ENCODE data around the gene DPP6. TPM values are rescaled to one million over a fixed set of nuclear protein-coding genes. Genes with fewer than 3 reads are reported as not detected.

DPP6 gene
- total RNA-seq, 1 experiment from 2014 or later: not detected

- H3K4me2 ChIP-seq: no peak overlapping the region
- H3K4me3 ChIP-seq: no peak overlapping the region
- H3K4me1 ChIP-seq (replicated peaks; ENCODE audit: insufficient read depth): no peaks in the 10 kb centered on the region
- no peak for DNase-seq
- no peaks in the 10 kb centered on the region for H3K9me2 ChIP-seq (ENCODE audit: insufficient read depth)
- TF ChIP-seq CTCF (conservative IDR thresholded peaks at IDR 0.05) (no peak), EZH2 (IDR thresholded peaks at IDR 0.05; ENCODE audit: low read depth) (no peak)
- no peaks in the 10 kb centered on the region for H3K79me2 ChIP-seq (ENCODE audit: low read depth)
- H3K9me3 ChIP-seq (ENCODE audit: insufficient read depth, low read depth): no peaks in the 10 kb centered on the region
- H3K27me3 ChIP-seq (ENCODE audit: insufficient read depth, low read depth): peaks cover 91% of the 10 kb centered on the region
- no peak overlapping the region for H2AFZ ChIP-seq
- CTCF ChIA-PET: no interaction called here
- no peaks in the 10 kb centered on the region for H3F3A ChIP-seq (ENCODE audit: insufficient read depth, low read depth)
- POLR2A ChIA-PET (ENCODE audit: unreplicated experiment): no interaction called here
- no peaks in the 10 kb centered on the region for H4K20me1 ChIP-seq (ENCODE audit: insufficient read depth)
- H3K27ac ChIP-seq: no peak overlapping the region
- no TSS peak for BruUV-seq (replicated peaks)
- intact Hi-C loops (cut with micrococcal nuclease; ENCODE audit: unreplicated experiment): no loop called here
- no peaks in the 10 kb centered on the region for H3K36me3 ChIP-seq (ENCODE audit: low read depth)
Observed at GRCh38 chr7:154338701-154339506, 286.7 kb downstream of the DPP6 start.

- TF ChIP-seq EZH2 (IDR thresholded peaks at IDR 0.05; ENCODE audit: low read depth) (no peak), CTCF (conservative IDR thresholded peaks at IDR 0.05) (no peak)
- Histone ChIP-seq H3F3A (ENCODE audit: insufficient read depth, low read depth) (no peaks in the 10 kb centered on the region), H2AFZ (no peak overlapping the region), H3K79me2 (ENCODE audit: low read depth) (no peaks in the 10 kb centered on the region), H3K4me1 (replicated peaks; ENCODE audit: insufficient read depth) (no peaks in the 10 kb centered on the region), H4K20me1 (ENCODE audit: insufficient read depth) (no peaks in the 10 kb centered on the region), H3K4me3 (no peak overlapping the region), H3K4me2 (no peak overlapping the region), H3K9me2 (ENCODE audit: insufficient read depth) (no peaks in the 10 kb centered on the region), H3K27me3 (ENCODE audit: insufficient read depth, low read depth) (peaks cover 73% of the 10 kb centered on the region), H3K27ac (no peak overlapping the region), H3K36me3 (ENCODE audit: low read depth) (no peaks in the 10 kb centered on the region), H3K9me3 (ENCODE audit: insufficient read depth, low read depth) (no peaks in the 10 kb centered on the region)
- intact Hi-C loops (cut with micrococcal nuclease; ENCODE audit: unreplicated experiment): no loop called here
- no peak for DNase-seq
- ChIA-PET CTCF (interaction anchor here (0.5 kb wide), 1 partner anchor 10 kb away, joined by 3 read pairs; no protein-coding TSS in a partner anchor), POLR2A (ENCODE audit: unreplicated experiment) (no interaction called here)
- no TSS peak for BruUV-seq (replicated peaks)
Observed at GRCh38 chr7:154342971-154343633, 290.9 kb downstream of the DPP6 start.

- TF ChIP-seq CTCF (conservative IDR thresholded peaks at IDR 0.05): no peak
- no peak for TF ChIP-seq EZH2 (IDR thresholded peaks at IDR 0.05; ENCODE audit: low read depth)
- Histone ChIP-seq H2AFZ (no peak overlapping the region), H3K27ac (no peak overlapping the region), H3K4me3 (no peak overlapping the region), H3K4me1 (replicated peaks; ENCODE audit: insufficient read depth) (no peaks in the 10 kb centered on the region), H4K20me1 (ENCODE audit: insufficient read depth) (no peaks in the 10 kb centered on the region), H3K27me3 (ENCODE audit: insufficient read depth, low read depth) (peaks cover 73% of the 10 kb centered on the region), H3K79me2 (ENCODE audit: low read depth) (no peaks in the 10 kb centered on the region), H3K4me2 (no peak overlapping the region), H3K9me3 (ENCODE audit: insufficient read depth, low read depth) (no peaks in the 10 kb centered on the region), H3K36me3 (ENCODE audit: low read depth) (no peaks in the 10 kb centered on the region), H3K9me2 (ENCODE audit: insufficient read depth) (no peaks in the 10 kb centered on the region), H3F3A (ENCODE audit: insufficient read depth, low read depth) (no peaks in the 10 kb centered on the region)
- POLR2A ChIA-PET (ENCODE audit: unreplicated experiment): no interaction called here
- CTCF ChIA-PET: interaction anchor here (0.5 kb wide), 1 partner anchor 9 kb away, joined by 3 read pairs; no protein-coding TSS in a partner anchor
- no TSS peak for BruUV-seq (replicated peaks)
- intact Hi-C loops (cut with micrococcal nuclease; ENCODE audit: unreplicated experiment): no loop called here
- no peak for DNase-seq
Observed at GRCh38 chr7:154343778-154344412, 291.7 kb downstream of the DPP6 start.
